ENCODE measurements around the gene TAC3. TPM values are rescaled to one million over a fixed set of nuclear protein-coding genes. Genes with fewer than 3 reads are reported as not detected.
"Not testable (repeated sequence)": the region's sequence is repeated elsewhere in the genome, so short reads cannot be mapped to it uniquely, and the experiment has no call there.

The TAC3 gene
- total RNA-seq, 1 experiment from 2014 or later, result not detected

DNA sequence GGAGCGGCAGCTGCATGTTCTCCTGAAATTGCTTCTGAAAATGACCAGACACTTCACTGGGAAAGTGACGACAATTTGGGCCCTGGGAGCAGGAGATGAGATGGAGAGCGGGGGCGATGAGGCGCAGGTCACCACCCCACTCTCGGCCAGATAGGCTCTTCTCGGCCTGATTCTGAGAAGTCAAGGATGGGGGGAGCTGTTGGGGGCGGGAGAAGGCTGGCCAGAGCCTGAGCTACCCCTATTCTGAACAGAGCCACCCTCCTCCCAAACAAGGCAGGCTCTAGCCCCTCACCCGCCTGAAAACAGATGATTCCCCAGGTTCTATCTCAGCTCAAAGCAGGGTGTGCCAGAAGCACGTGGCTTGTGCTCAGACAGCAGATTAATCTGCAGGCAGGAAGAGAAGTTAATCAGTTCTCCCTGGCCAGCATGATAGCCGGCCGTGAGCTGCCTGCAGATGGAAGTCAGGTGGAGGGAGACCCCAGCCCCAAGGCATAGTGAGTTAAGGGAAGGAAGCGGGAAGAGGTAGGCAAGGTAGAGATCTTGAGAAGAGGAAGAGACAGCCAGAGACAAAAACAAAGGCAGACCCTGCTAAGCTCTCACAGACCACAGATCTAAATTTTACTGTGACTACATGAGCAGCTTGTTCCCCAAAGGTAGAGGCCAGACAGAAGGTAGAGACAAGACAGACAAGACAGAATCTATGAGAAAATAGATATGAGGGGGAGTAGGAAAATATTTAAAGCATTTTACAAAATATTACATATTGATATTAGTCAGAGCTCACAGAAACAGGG lies 10.9 kb upstream of the TAC3 start:
- intact Hi-C loops (cut with micrococcal nuclease), result no loop called here
- no TSS peak for BruUV-seq (replicated peaks)
- Histone ChIP-seq H3K9me3 (ENCODE audit: low read length) (no peaks in the 10 kb centered on the region), H3K79me2 (ENCODE audit: low read length) (no peaks in the 10 kb centered on the region), H3K27ac (ENCODE audit: low read length) (no peak overlapping the region), H3K36me3 (ENCODE audit: low read depth, low read length) (no peaks in the 10 kb centered on the region), H4K20me1 (ENCODE audit: low read length) (no peaks in the 10 kb centered on the region), H3F3A (ENCODE audit: low read length, unreplicated experiment) (no peaks in the 10 kb centered on the region), H3K4me3 (ENCODE audit: low read length) (no peak overlapping the region), H3K9me2 (replicated peaks; ENCODE audit: low read length) (no peaks in the 10 kb centered on the region), H3K4me2 (ENCODE audit: low read length) (no peak overlapping the region), H3K4me1 (ENCODE audit: insufficient read depth, low read length) (no peaks in the 10 kb centered on the region), H3K27me3 (ENCODE audit: low read length) (peaks cover 18% of the 10 kb centered on the region), H2AFZ (ENCODE audit: low read length) (no peak overlapping the region), H3K9ac (ENCODE audit: low read length) (no peak overlapping the region)
- POLR2A ChIA-PET (ENCODE audit: unreplicated experiment), result no interaction called here
- ATAC-seq (no peak), DNase-seq (no peak)
- TF ChIP-seq EZH2phosphoT487 (IDR thresholded peaks at IDR 0.05; ENCODE audit: borderline replicate concordance, low read length) (no peak), EZH2 (IDR thresholded peaks at IDR 0.05; ENCODE audit: low read length, unreplicated experiment) (no peak)
- TF ChIP-seq, protein P1, sequence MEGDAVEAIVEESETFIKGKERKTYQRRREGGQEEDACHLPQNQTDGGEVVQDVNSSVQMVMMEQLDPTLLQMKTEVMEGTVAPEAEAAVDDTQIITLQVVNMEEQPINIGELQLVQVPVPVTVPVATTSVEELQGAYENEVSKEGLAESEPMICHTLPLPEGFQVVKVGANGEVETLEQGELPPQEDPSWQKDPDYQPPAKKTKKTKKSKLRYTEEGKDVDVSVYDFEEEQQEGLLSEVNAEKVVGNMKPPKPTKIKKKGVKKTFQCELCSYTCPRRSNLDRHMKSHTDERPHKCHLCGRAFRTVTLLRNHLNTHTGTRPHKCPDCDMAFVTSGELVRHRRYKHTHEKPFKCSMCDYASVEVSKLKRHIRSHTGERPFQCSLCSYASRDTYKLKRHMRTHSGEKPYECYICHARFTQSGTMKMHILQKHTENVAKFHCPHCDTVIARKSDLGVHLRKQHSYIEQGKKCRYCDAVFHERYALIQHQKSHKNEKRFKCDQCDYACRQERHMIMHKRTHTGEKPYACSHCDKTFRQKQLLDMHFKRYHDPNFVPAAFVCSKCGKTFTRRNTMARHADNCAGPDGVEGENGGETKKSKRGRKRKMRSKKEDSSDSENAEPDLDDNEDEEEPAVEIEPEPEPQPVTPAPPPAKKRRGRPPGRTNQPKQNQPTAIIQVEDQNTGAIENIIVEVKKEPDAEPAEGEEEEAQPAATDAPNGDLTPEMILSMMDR (conservative IDR thresholded peaks at IDR 0.05; ENCODE audit: low read depth, low read length), result no peak
- CTCF ChIA-PET, result no interaction called here

DNA sequence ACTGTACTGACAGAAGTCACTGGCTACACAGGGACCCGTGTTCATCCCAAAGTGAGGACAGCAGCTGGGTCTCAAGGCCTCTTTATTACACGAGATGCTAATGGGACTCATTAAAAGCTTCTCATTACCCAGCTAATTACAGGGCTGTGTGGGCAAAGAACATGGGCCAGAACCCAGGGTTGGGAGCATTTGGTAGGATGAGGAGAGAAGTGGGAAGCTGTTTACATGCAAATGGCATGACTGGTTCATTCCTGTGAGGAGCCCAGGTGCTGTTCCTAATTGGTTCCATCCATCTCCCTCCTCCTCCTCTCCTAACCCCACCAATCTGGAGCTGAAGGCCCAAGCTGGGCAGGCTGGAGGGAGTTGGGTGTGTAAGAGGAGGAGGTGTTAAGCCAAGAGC lies 8.9 kb upstream of the TAC3 start:
- Histone ChIP-seq H4K20me1 (ENCODE audit: low read length) (no peaks in the 10 kb centered on the region), H3K9me3 (ENCODE audit: low read length) (no peaks in the 10 kb centered on the region), H3F3A (ENCODE audit: low read length, unreplicated experiment) (no peaks in the 10 kb centered on the region), H3K27me3 (ENCODE audit: low read length) (peaks cover 18% of the 10 kb centered on the region), H3K27ac (ENCODE audit: low read length) (no peak overlapping the region), H3K4me3 (ENCODE audit: low read length) (no peak overlapping the region), H3K9ac (ENCODE audit: low read length) (no peak overlapping the region), H3K4me1 (ENCODE audit: insufficient read depth, low read length) (peaks cover under 1% of the 10 kb centered on the region; the same call in 1 of the 2 replicates), H3K79me2 (ENCODE audit: low read length) (no peaks in the 10 kb centered on the region), H3K36me3 (ENCODE audit: low read depth, low read length) (no peaks in the 10 kb centered on the region), H3K4me2 (ENCODE audit: low read length) (no peak overlapping the region), H3K9me2 (replicated peaks; ENCODE audit: low read length) (no peaks in the 10 kb centered on the region), H2AFZ (ENCODE audit: low read length) (no peak overlapping the region)
- TF ChIP-seq EZH2phosphoT487 (IDR thresholded peaks at IDR 0.05; ENCODE audit: borderline replicate concordance, low read length), result no peak
- TF ChIP-seq, protein P1 (conservative IDR thresholded peaks at IDR 0.05; ENCODE audit: low read depth, low read length), result no peak
- TF ChIP-seq EZH2 (IDR thresholded peaks at IDR 0.05; ENCODE audit: low read length, unreplicated experiment), result no peak
- ATAC-seq, result no peak
- BruUV-seq (replicated peaks), result no TSS peak
- CTCF ChIA-PET, result no interaction called here
- intact Hi-C loops (cut with micrococcal nuclease), result no loop called here
- POLR2A ChIA-PET (ENCODE audit: unreplicated experiment), result no interaction called here
- no peak for DNase-seq

DNA sequence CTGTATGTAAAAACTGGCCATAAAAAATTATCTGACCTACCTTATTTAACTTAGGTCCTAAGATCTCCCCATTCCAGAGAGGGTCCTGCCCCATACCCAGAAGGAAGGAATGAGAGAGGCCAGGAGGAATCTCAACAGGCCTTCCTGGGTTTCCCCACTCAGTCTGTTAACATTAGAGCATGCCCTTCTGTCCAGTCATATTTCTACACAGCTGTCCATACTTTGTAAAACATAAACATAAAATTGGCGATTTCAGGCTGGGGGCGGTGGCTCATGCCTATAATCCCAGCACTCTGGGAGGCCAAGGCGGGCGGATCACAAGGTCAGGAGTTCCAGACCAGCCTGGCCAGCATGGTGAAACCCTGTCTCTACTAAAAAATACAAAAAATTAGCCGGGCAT lies 6.0 kb upstream of the TAC3 start:
- CTCF ChIA-PET, result not testable (repeated sequence)

More for the DNA sequence above, 6.0 kb upstream of the TAC3 start:
- H3K9me2 ChIP-seq (replicated peaks; ENCODE audit: low read length); H3K27me3 ChIP-seq (ENCODE audit: low read length); H3K27ac ChIP-seq (ENCODE audit: low read length); H3K4me3 ChIP-seq (ENCODE audit: low read length); H3K9me3 ChIP-seq (ENCODE audit: low read length); H4K20me1 ChIP-seq (ENCODE audit: low read length); BruUV-seq (replicated peaks); DNase-seq; H3K36me3 ChIP-seq (ENCODE audit: low read depth, low read length); H3F3A ChIP-seq (ENCODE audit: low read length, unreplicated experiment); H3K9ac ChIP-seq (ENCODE audit: low read length); POLR2A ChIA-PET (ENCODE audit: unreplicated experiment); intact Hi-C loops (cut with micrococcal nuclease); H3K79me2 ChIP-seq (ENCODE audit: low read length); H3K4me1 ChIP-seq (ENCODE audit: insufficient read depth, low read length); H3K4me2 ChIP-seq (ENCODE audit: low read length); H2AFZ ChIP-seq (ENCODE audit: low read length); ATAC-seq: not testable (repeated sequence)
